Heart left ventricle (tissue), 16 donors: ENCODE results near the gene FNIP1. TPM values are rescaled to one million over a fixed set of nuclear protein-coding genes. Genes with fewer than 3 reads are reported as not detected.

ENCODE experiments used
- ATAC-seq, 4 donors: fragments of 200-7000 bp; cut with Tn5 transposase; one replicate each; pipeline ENCODE4 v1.9.1; 2020 to 2022; ENCODE audit warnings: moderate library complexity in 4 of 4, mild to moderate bottlenecking in 3 of 4, moderate number of reproducible peaks in 1 of 4
- DNase-seq, 5 donors: peaks; one replicate each; pipeline ENCODE4 v3.0.0-alpha.2; 2020
- H3K27ac ChIP-seq, 12 donors: fragments of 200-600 bp; sonication (generic) in 4 of 12; one replicate each; pipeline versions ENCODE4 v1.5.0 to v1.8.0; 2016 to 2022; ENCODE audit warnings: mild to moderate bottlenecking in 2 of 12
- H3K27me3 ChIP-seq, 9 donors: fragments of 200-600 bp; sonication (generic) in 2 of 9; one replicate each; pipeline versions ENCODE4 v1.5.1 to v1.8.0; 2016 to 2022; ENCODE audit warnings: mild to moderate bottlenecking in 3 of 9
- H3K36me3 ChIP-seq, 9 donors: fragments of 200-600 bp; sonication (generic) in 2 of 9; one replicate each; pipeline versions ENCODE4 v1.5.0 to v1.8.0; 2018 to 2022; ENCODE audit warnings: mild to moderate bottlenecking in 2 of 9
- H3K4me1 ChIP-seq, 12 donors: fragments of 200-600 bp; sonication (generic) in 4 of 12; one replicate each; pipeline versions ENCODE4 v1.5.0 to v1.8.0; 2016 to 2022; ENCODE audit warnings: mild to moderate bottlenecking in 3 of 12
- H3K4me3 ChIP-seq, 12 donors: fragments of 200-600 bp; sonication (generic) in 4 of 12; one replicate each; pipeline versions ENCODE4 v1.5.0 to v1.8.0; 2017 to 2022; ENCODE audit warnings: mild to moderate bottlenecking in 9 of 12, moderate library complexity in 4 of 12
- H3K9me3 ChIP-seq, 12 donors: fragments of 200-600 bp; sonication (generic) in 4 of 12; one replicate each; pipeline versions ENCODE4 v1.5.0 to v1.8.0; 2016 to 2022; ENCODE audit warnings: mild to moderate bottlenecking in 1 of 12
- POLR2A ChIP-seq, 2 donors: fragments of 450-650 bp; IDR thresholded peaks; one replicate each; pipeline ENCODE4 v1.6.1; 2017; ENCODE audit warnings: antibody characterized with exemption in 2 of 2, mild to moderate bottlenecking in 2 of 2, moderate library complexity in 2 of 2
- WGBS, 4 donors: extraction: QIAGEN DNeasy Blood & Tissue Kit in 2 of 4; methylation state at CpG; one replicate each; pipeline versions ENCODE4 v1.1.5 to v1.1.7; 2013 to 2018; 5-methylcytosine and 5-hydroxymethylcytosine counted together
- intact Hi-C, 10 donors: fragments of 100-400 bp; cut with DNase I; formaldehyde crosslinking; loops; one replicate each; pipeline versions ENCODE4 v1.11.1 to v1.14.2; 2022
- polyA plus RNA-seq, 2 donors: library from polyadenylated mRNA; stranded (reverse); fragments of 200-250 nt; gene quantifications; one replicate each; pipeline ENCODE4 v1.2.3, GENCODE V29; 2013
- total RNA-seq, 9 donors: library from RNA; depleted of rRNA in 2 of 9; stranded (reverse); fragments of >200 nt in 2 of 9; fragmentation: NEBNext Ultra II Directional in 3 of 9; extraction: Animal tissue kit (Norgen Biotek cat#: 25700) in 3 of 9; gene quantifications; one replicate each; pipeline versions ENCODE4 v1.1.0 to v1.2.4, GENCODE V29; 2016 to 2023
- TF ChIP-seq, protein P1 (sequence below), 12 donors: fragments of 200-600 bp; sonication (generic) in 4 of 12; IDR thresholded peaks; one replicate each; pipeline versions ENCODE4 v1.5.0 to v1.8.0; 2018 to 2022; ENCODE audit warnings: antibody characterized with exemption in 12 of 12, mild to moderate bottlenecking in 5 of 12
- donor health status: ischemic (EF 13 %, LVEDD 7.1; RV severe dilation, severe dysfunction).
- donor health status: healthy with polysubstance abuse.
- donor health status: DM: no; HTN: yes; CAD: no.
- donor health status: DM: no; HTN: no; CAD: no.
- donor health status: ischemic (EF 25% LVEDD 6.9; RV normal size, moderate dysfunction).
- donor health status: ischemic (EF 25% LVEDD 5.7; RV mildly dilated, moderate dysfunction).
- donor health status: healthy.
- donor health status: DM: yes; HTN: yes; CAD: no.
- donor health status: ischemic (EF 35%, LVEDD 5.7; RV mildly dilated, moderate dysfunction).
- donor health status: nonischemic (EF 11% LVEDD 7.7; RV severe dilation, severe dysfunction).
- donor health status: DM: yes; HTN: yes; CAD: no.
- donor health status: PGD.
- donor health status: ischemic (EF 29% LVEDD 5.4; RV normal size, mild dysfunction).
- donor health status: nonischemic (EF 23%, LVEDD 6.1; RV moderate dilation, normal function).

Gene FNIP1
- total and polyA plus RNA-seq, 11 donors, result 5.6 to 41.3 (median 33.7) TPM

DNA sequence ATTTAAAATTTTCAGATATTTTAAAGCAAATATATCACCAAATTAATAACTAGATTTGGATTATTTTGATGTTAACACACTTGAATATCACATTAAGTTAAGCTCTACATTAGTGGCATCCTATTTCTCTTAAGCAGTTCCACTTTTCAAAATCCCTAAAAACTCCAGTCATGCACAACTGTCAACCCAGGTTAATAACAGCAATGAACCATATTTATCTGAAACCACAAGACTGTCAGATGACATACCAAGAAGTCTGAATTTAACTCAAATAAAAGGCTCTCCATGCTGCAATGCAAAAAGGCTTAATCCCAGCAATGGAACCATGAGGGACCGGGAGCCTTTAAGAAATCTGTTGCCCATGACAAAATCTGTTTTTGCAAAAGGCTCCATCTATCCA is 27.5 kb downstream of the FNIP1 start:
- H3K4me3 ChIP-seq, result no peak overlapping the region
- peaks cover 0 to 7% (median 0%) of the 10 kb centered on the region in 9 donors for H3K36me3 ChIP-seq
- ATAC-seq, result no peak
- H3K27me3 ChIP-seq, result no peaks in the 10 kb centered on the region
- H3K27ac ChIP-seq, result no peak overlapping the region
- no peak for DNase-seq
- H3K4me1 ChIP-seq, result peaks cover 0 to 82% (median 47%) of the 10 kb centered on the region in 12 donors
- intact Hi-C loops, result no loop called here
- H3K9me3 ChIP-seq, result peaks cover 0 to 6% (median 0%) of the 10 kb centered on the region in 12 donors
- TF ChIP-seq POLR2A (IDR thresholded peaks at IDR 0.05), result no peak
- TF ChIP-seq, protein P1, sequence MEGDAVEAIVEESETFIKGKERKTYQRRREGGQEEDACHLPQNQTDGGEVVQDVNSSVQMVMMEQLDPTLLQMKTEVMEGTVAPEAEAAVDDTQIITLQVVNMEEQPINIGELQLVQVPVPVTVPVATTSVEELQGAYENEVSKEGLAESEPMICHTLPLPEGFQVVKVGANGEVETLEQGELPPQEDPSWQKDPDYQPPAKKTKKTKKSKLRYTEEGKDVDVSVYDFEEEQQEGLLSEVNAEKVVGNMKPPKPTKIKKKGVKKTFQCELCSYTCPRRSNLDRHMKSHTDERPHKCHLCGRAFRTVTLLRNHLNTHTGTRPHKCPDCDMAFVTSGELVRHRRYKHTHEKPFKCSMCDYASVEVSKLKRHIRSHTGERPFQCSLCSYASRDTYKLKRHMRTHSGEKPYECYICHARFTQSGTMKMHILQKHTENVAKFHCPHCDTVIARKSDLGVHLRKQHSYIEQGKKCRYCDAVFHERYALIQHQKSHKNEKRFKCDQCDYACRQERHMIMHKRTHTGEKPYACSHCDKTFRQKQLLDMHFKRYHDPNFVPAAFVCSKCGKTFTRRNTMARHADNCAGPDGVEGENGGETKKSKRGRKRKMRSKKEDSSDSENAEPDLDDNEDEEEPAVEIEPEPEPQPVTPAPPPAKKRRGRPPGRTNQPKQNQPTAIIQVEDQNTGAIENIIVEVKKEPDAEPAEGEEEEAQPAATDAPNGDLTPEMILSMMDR (IDR thresholded peaks at IDR 0.05), result no peak
- WGBS, 4 donors, result 63 to 84% (median 78%) methylated on average over 1 of the region's 1 CpG

DNA sequence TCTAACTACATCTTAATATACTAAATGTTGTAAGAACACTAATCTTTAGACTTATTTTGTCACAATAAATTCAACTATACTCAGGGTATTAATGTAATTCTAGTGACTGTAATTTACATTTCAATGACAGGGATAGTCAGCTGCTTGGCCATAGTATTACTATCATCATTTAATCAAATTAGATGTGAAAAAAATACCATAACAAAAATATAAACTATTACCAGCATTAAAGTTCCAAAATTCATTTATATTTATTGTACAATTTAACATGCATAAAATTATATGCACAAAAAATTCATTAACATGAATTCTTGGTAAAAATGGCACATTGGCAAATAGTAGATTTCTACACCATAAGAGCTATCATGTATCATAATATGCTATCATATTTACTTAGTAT is 28.9 kb downstream of the FNIP1 start:
- no peaks in the 10 kb centered on the region for H3K27me3 ChIP-seq
- H3K27ac ChIP-seq, result no peak overlapping the region
- no peak for TF ChIP-seq POLR2A (IDR thresholded peaks at IDR 0.05)
- TF ChIP-seq, protein P1 (IDR thresholded peaks at IDR 0.05), result no peak
- DNase-seq, result no peak
- no peak overlapping the region for H3K4me3 ChIP-seq
- peaks cover 0 to 10% (median 0%) of the 10 kb centered on the region in 12 donors for H3K9me3 ChIP-seq
- peaks cover 0 to 11% (median 0%) of the 10 kb centered on the region in 9 donors for H3K36me3 ChIP-seq
- no peak for ATAC-seq
- intact Hi-C loops, result no loop called here
- peaks cover 0 to 68% (median 40%) of the 10 kb centered on the region in 12 donors for H3K4me1 ChIP-seq

DNA sequence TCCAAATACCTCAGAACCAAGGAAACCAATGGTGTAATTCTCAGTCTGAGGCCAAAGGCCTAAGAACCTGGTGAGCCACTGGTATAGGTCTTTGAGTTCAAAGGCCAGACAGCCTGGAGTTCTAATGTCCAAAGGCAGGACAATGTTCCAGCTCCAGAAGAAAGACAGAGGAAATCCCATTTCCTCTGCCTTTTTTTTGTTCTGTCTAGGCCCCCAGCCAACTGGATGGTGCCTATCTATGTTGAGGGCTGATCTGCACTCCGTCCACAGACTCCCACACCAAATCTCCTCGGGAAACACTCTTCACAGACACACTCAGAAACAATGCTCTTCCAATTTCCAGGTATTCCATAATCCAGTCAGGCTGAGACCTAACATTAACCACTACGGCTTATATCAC is 30.1 kb downstream of the FNIP1 start:
- Histone ChIP-seq H3K9me3 (peaks cover 0 to 10% (median 0%) of the 10 kb centered on the region in 12 donors), H3K36me3 (peaks cover 0 to 11% (median 0%) of the 10 kb centered on the region in 9 donors), H3K4me1 (peaks cover 0 to 60% (median 32%) of the 10 kb centered on the region in 12 donors), H3K4me3 (no peak overlapping the region), H3K27me3 (no peaks in the 10 kb centered on the region), H3K27ac (peak overlapping the region in 1 of 12 donors; percentile 29)
- intact Hi-C loops, result no loop called here
- DNase-seq, result peak in 1 of 5 donors; percentile 22
- ATAC-seq, result peak in 3 of 4 donors; percentile 51 to 67 (median 59)
- 17 to 32% (median 21%) methylated on average over 3 of the region's 3 CpGs for WGBS, 4 donors
- no peak for TF ChIP-seq POLR2A (IDR thresholded peaks at IDR 0.05)
- TF ChIP-seq, protein P1 (IDR thresholded peaks at IDR 0.05), result no peak

DNA sequence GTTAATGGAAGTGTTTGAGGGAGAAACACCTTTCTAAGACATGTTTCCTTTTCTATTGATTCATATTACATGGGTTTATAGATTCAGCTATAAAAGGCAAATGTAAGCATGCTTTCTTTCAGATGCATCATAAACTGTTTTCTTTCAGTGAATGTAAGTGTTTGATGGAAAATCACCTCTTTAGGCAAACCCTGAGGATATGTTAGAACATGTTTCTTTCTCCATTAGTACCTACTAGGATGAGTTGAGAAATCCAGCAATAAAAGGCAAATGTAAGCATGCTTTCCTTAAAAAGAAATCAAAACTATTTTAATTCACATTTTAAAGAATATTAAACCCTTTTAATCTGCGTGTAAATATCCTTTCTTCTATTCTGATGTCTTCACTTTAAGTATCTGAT is 31.6 kb downstream of the FNIP1 start:
- H3K27ac ChIP-seq, result no peak overlapping the region
- H3K27me3 ChIP-seq, result no peaks in the 10 kb centered on the region
- no peak for DNase-seq
- intact Hi-C loops, result no loop called here
- H3K4me1 ChIP-seq, result peaks cover 0 to 51% (median 30%) of the 10 kb centered on the region in 12 donors
- WGBS, 4 donors, result 84 to 90% (median 87%) methylated on average over 1 of the region's 1 CpG
- no peak for TF ChIP-seq POLR2A (IDR thresholded peaks at IDR 0.05)
- TF ChIP-seq, protein P1 (IDR thresholded peaks at IDR 0.05), result no peak
- H3K36me3 ChIP-seq, result peaks cover 0 to 11% (median 0%) of the 10 kb centered on the region in 9 donors
- no peak for ATAC-seq
- no peak overlapping the region for H3K4me3 ChIP-seq
- H3K9me3 ChIP-seq, result peaks cover 0 to 10% (median 0%) of the 10 kb centered on the region in 12 donors
